GM23248 (cell line): ENCODE data around the gene SDHD. TPM values are rescaled to one million over a fixed set of nuclear protein-coding genes. Genes with fewer than 3 reads are reported as not detected.

Experiments
- DNase-seq: peaks from one replicate; pipeline ENCODE4 v3.0.0-alpha.2; 2015
- H2AFZ ChIP-seq: fragments of 200-600 bp; sonication (generic); 2 replicates; pipeline ENCODE4 v1.6.1; 2016; ENCODE audit warnings: antibody characterized with exemption
- H3F3A ChIP-seq: fragments of 200-600 bp; sonication (generic); 2 replicates; pipeline ENCODE4 v1.6.1; 2016; ENCODE audit warnings: mild to moderate bottlenecking, antibody characterized with exemption, mixed run types; ENCODE audit not compliant: insufficient read depth
- H3K27ac ChIP-seq: fragments of 200-600 bp; sonication (generic); 2 replicates; pipeline ENCODE4 v1.5.1; 2016; ENCODE audit warnings: mild to moderate bottlenecking
- H3K27me3 ChIP-seq: fragments of 200-600 bp; sonication (generic); replicated peaks from 2 replicates; pipeline ENCODE4 v1.6.1; 2016; ENCODE audit warnings: mild to moderate bottlenecking; ENCODE audit not compliant: insufficient read depth
- H3K36me3 ChIP-seq: fragments of 200-600 bp; sonication (generic); 2 replicates; pipeline ENCODE4 v1.6.1; 2016; ENCODE audit warnings: low read depth, mild to moderate bottlenecking
- H3K4me1 ChIP-seq: fragments of 200-600 bp; sonication (generic); 2 replicates; pipeline ENCODE4 v1.6.1; 2016; ENCODE audit warnings: mild to moderate bottlenecking; ENCODE audit not compliant: insufficient read depth
- H3K4me2 ChIP-seq: fragments of 200-600 bp; sonication (generic); one replicate; pipeline ENCODE4 v1.6.1; 2016; ENCODE audit warnings: mild to moderate bottlenecking; ENCODE audit not compliant: unreplicated experiment
- H3K4me3 ChIP-seq: fragments of 200-600 bp; sonication (generic); 2 replicates; pipeline ENCODE4 v1.5.1; 2016; ENCODE audit warnings: mild to moderate bottlenecking
- H3K79me2 ChIP-seq: fragments of 200-600 bp; sonication (generic); 2 replicates; pipeline ENCODE4 v1.6.1; 2016; ENCODE audit warnings: mild to moderate bottlenecking; ENCODE audit not compliant: insufficient read depth
- H3K9ac ChIP-seq: fragments of 200-600 bp; sonication (generic); 2 replicates; pipeline ENCODE4 v1.6.1; 2016; ENCODE audit warnings: mild to moderate bottlenecking
- H3K9me2 ChIP-seq: fragments of 200-600 bp; sonication (generic); 2 replicates; pipeline ENCODE4 v1.6.1; 2016; ENCODE audit warnings: mixed run types, mild to moderate bottlenecking, moderate library complexity; ENCODE audit not compliant: insufficient read depth
- H3K9me3 ChIP-seq: fragments of 200-600 bp; sonication (generic); one replicate; pipeline ENCODE4 v1.6.1; 2017; ENCODE audit warnings: low read depth
- H4K20me1 ChIP-seq: fragments of 200-600 bp; sonication (generic); 2 replicates; pipeline ENCODE4 v1.6.0; 2016; ENCODE audit not compliant: insufficient read depth
- EZH2 ChIP-seq: fragments of 200-600 bp; sonication (generic); IDR thresholded peaks from 2 replicates; pipeline ENCODE4 v1.6.1; 2018; ENCODE audit warnings: antibody characterized with exemption, mild to moderate bottlenecking; ENCODE audit not compliant: insufficient read depth, poor library complexity, severe bottlenecking
- EZH2phosphoT487 ChIP-seq: fragments of 200-600 bp; sonication (generic); IDR thresholded peaks from 2 replicates; pipeline ENCODE4 v1.6.1; 2018; ENCODE audit warnings: antibody characterized with exemption, moderate library complexity, mild to moderate bottlenecking, low read depth; ENCODE audit not compliant: insufficient read depth
- WGBS, 2 experiments: methylation state at CpG; one replicate each; pipeline ENCODE4 v1.1.6; 2015 to 2017; ENCODE audit warnings: low lambda C conversion rate in 2 of 2, low coverage in 1 of 2; ENCODE audit errors: missing lambda C conversion rate in 2 of 2; 5-methylcytosine and 5-hydroxymethylcytosine counted together
- in situ Hi-C: fragments of 300-500 bp; cut with MboI; formaldehyde crosslinking; loops from 2 replicates; pipeline ENCODE4 v1.15.0; 2020
- polyA plus RNA-seq: library from polyadenylated mRNA; unstranded; fragments of >200 nt; fragmentation: Nextera tagmentation; extraction: Ambion mirVana; gene quantifications from 2 replicates; pipeline ENCODE4 v1.2.1, GENCODE V29; 2016
- total RNA-seq: library from RNA; depleted of rRNA; stranded (reverse); fragments of >200 nt; shearing (Covaris generic); gene quantifications from 2 replicates; pipeline ENCODE4 v1.2.3, GENCODE V29; 2014

Gene SDHD
- total and polyA plus RNA-seq, 2 experiments from 2014 or later = 108 to 186 TPM

DNA sequence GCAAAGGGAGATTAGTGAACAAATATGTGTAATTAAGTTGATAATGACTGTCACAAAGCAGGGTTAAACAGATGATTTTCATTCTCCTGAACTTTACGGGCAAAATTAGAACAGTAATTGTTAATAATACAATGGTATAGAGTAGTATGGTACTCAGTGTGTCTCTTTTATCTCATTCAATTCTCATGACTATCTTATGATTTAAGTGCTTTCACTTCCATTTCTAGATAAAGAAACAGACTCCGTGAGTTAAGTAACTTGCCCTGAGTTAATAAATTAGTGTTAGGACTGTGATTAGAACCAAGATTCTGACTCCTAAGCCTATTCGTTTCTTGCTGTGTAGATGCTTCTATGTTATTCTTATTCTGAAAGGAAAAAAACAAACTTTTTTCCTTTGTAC, 34.9 kb upstream of the SDHD start:
- Histone ChIP-seq H3K27me3 (no peaks in the 10 kb centered on the region), H3K9me3 (no peaks in the 10 kb centered on the region), H3K9me2 (no peaks in the 10 kb centered on the region), H3K79me2 (peaks cover 14% of the 10 kb centered on the region), H3K4me1 (peaks cover 9% of the 10 kb centered on the region), H3K27ac (no peak overlapping the region), H2AFZ (no peak overlapping the region), H3K36me3 (peaks cover 6% of the 10 kb centered on the region; the same call in 1 of the 2 replicates), H3K4me3 (no peak overlapping the region), H3F3A (peaks cover 8% of the 10 kb centered on the region; the same call in 1 of the 2 replicates), H3K4me2 (no peak overlapping the region), H4K20me1 (no peaks in the 10 kb centered on the region), H3K9ac (no peak overlapping the region)
- 82 to 89% methylated on average over 3 of the region's 3 CpGs for WGBS, 2 experiments
- no peak for TF ChIP-seq EZH2phosphoT487
- TF ChIP-seq EZH2 = no peak
- in situ Hi-C loops = no loop called here
- DNase-seq = no peak

DNA sequence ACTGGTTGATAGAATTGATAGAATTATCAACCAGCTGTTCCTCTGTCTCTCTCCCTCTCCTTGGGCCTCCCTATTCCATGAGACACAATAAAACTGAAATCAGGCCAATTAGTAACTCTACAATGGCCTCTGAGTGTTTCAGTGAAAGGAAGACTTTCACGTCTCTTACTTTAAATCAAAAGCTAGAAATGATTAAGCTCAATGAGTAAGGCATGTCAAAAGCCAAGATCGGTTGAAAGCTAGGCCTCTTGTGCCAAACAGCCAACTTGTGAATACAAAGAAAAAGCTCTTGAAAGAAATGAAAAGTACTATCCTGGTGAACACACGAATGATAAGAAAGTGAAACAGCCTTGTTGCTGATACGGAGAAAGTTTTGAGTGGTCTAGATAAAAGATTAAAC, 29.5 kb upstream of the SDHD start:
- no peak overlapping the region for H3K4me3 ChIP-seq
- no peaks in the 10 kb centered on the region for H3K9me3 ChIP-seq
- no peaks in the 10 kb centered on the region for H4K20me1 ChIP-seq
- H3K9ac ChIP-seq = no peak overlapping the region
- no peaks in the 10 kb centered on the region for H3K79me2 ChIP-seq
- no peak overlapping the region for H3K27ac ChIP-seq
- H3K4me2 ChIP-seq = no peak overlapping the region
- H3K36me3 ChIP-seq = peaks cover 24% of the 10 kb centered on the region
- H2AFZ ChIP-seq = no peak overlapping the region
- 79 to 83% methylated on average over 4 of the region's 4 CpGs for WGBS, 2 experiments
- no peaks in the 10 kb centered on the region for H3K9me2 ChIP-seq
- no peaks in the 10 kb centered on the region for H3K4me1 ChIP-seq
- H3K27me3 ChIP-seq = no peaks in the 10 kb centered on the region
- in situ Hi-C loops = no loop called here
- H3F3A ChIP-seq = no peaks in the 10 kb centered on the region
- TF ChIP-seq EZH2 (no peak), EZH2phosphoT487 (no peak)
- no peak for DNase-seq

DNA sequence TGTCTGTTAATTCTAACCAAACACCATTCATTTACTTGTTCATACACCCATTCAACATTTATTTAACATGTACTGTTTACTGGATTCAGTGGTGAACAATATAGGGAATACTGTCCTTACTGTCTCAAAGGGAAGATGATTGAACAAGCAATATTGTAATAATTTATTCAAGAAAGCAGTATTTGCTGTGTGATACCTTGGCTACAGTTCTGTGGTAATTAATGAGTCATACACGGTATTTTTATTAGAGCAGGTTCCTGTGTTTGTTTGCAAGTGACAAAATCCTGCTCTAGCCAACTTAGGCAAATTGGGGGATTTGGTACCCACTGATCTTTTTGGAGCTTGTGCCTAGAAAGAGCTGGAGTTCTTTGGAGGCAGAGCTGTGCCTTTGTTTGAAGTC, 28.6 kb upstream of the SDHD start:
- peaks cover 33% of the 10 kb centered on the region for H3K36me3 ChIP-seq
- no peak overlapping the region for H3K4me2 ChIP-seq

DNA sequence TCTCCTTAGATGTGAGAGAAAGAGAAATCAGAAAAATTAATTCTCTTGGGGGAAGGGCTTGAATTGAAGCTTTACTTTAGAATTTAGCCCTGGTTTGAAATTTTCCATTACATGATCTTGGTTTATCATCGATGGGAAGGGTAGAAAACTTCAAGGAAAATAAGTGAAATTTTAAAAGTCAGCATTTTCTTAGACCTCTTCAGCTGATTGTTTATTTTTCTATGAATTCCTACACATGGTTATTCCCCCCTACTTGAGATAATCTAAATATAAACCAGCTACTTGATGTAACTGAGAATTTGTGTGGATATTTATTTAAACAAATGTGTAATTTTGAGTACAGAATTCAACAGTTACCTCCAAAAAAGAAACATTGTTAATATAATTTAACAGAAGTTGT, 23.8 kb upstream of the SDHD start:
- Histone ChIP-seq H3K4me3 (no peak overlapping the region), H3K9me3 (no peaks in the 10 kb centered on the region), H3K27me3 (no peaks in the 10 kb centered on the region), H2AFZ (no peak overlapping the region), H3K9ac (no peak overlapping the region), H3K4me2 (no peak overlapping the region), H3F3A (no peaks in the 10 kb centered on the region), H3K79me2 (no peaks in the 10 kb centered on the region), H3K36me3 (peaks cover 25% of the 10 kb centered on the region), H3K9me2 (no peaks in the 10 kb centered on the region), H4K20me1 (no peaks in the 10 kb centered on the region), H3K4me1 (no peaks in the 10 kb centered on the region), H3K27ac (no peak overlapping the region)
- in situ Hi-C loops = no loop called here
- TF ChIP-seq EZH2phosphoT487 = no peak
- TF ChIP-seq EZH2 = no peak
- no peak for DNase-seq
- 97 to 100% methylated on average over 1 of the region's 1 CpG for WGBS, 2 experiments

More for the DNA sequence above, 28.6 kb upstream of the SDHD start:
- no peak overlapping the region for H3K9ac ChIP-seq
- no peak for DNase-seq
- H3K27me3 ChIP-seq = no peaks in the 10 kb centered on the region
- TF ChIP-seq EZH2phosphoT487 (no peak), EZH2 (no peak)
- no peaks in the 10 kb centered on the region for H3K9me3 ChIP-seq
- no peak overlapping the region for H3K27ac ChIP-seq
- H3K4me3 ChIP-seq = no peak overlapping the region
- in situ Hi-C loops = no loop called here
- H4K20me1 ChIP-seq = no peaks in the 10 kb centered on the region
- 34 to 38% methylated on average over 1 of the region's 1 CpG for WGBS, 2 experiments
- no peaks in the 10 kb centered on the region for H3K9me2 ChIP-seq
- no peak overlapping the region for H2AFZ ChIP-seq
- no peaks in the 10 kb centered on the region for H3K79me2 ChIP-seq
- H3F3A ChIP-seq = no peaks in the 10 kb centered on the region
- no peaks in the 10 kb centered on the region for H3K4me1 ChIP-seq
